Gastrocnemius medialis (tissue), 4 donors: ENCODE results near the gene WSB2.

Experiments used
- POLR2A ChIP-seq, 2 donors: fragments of 450-650 bp; IDR thresholded peaks; one replicate each; pipeline ENCODE4 v1.6.1; 2017; ENCODE audit warnings: antibody characterized with exemption in 2 of 2, mild to moderate bottlenecking in 2 of 2, moderate library complexity in 2 of 2
- TF ChIP-seq, protein P1 (sequence below), 5 experiments: fragments of 450-650 bp in 3 of 5; fragments of 200-600 bp in 2 of 5; sonication (generic) in 2 of 5; IDR thresholded peaks in 4 of 5; conservative IDR thresholded peaks in 1 of 5; 1 replicate in 4 of 5; 2 replicates in 1 of 5; pipeline ENCODE4 v1.5.1; 2016 to 2019; ENCODE audit warnings: antibody characterized with exemption in 5 of 5, mild to moderate bottlenecking in 3 of 5, moderate library complexity in 3 of 5

DNA sequence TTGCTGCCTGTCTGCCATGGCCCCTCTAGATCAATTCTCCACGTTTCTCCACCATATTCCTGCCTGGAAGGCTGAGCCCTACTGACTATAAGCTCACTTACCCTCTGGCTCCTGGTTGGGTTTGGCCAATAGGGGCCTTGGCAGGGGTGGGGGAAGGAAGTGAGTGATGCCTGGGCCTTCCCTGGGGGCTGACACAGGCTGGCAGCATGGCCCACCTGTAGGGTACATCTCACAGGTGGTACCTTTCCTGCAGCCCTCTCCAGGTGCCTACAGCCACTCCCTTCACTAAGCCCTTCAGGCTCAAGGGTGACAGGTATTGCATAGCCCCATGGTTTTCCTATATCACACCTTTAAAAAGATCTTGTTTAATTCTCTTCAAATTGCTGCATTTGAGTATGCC is 40.9 kb downstream of the WSB2 start:
- TF ChIP-seq POLR2A (IDR thresholded peaks at IDR 0.05): no peak
- TF ChIP-seq, protein P1, sequence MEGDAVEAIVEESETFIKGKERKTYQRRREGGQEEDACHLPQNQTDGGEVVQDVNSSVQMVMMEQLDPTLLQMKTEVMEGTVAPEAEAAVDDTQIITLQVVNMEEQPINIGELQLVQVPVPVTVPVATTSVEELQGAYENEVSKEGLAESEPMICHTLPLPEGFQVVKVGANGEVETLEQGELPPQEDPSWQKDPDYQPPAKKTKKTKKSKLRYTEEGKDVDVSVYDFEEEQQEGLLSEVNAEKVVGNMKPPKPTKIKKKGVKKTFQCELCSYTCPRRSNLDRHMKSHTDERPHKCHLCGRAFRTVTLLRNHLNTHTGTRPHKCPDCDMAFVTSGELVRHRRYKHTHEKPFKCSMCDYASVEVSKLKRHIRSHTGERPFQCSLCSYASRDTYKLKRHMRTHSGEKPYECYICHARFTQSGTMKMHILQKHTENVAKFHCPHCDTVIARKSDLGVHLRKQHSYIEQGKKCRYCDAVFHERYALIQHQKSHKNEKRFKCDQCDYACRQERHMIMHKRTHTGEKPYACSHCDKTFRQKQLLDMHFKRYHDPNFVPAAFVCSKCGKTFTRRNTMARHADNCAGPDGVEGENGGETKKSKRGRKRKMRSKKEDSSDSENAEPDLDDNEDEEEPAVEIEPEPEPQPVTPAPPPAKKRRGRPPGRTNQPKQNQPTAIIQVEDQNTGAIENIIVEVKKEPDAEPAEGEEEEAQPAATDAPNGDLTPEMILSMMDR (IDR thresholded peaks at IDR 0.05 in 4 of 5, conservative IDR thresholded peaks at IDR 0.05 in 1 of 5): no peak
